Left lobe of liver (tissue), 2 donors: ENCODE data around the gene SRGAP2B. TPM values are rescaled to one million over a fixed set of nuclear protein-coding genes. Genes with fewer than 3 reads are reported as not detected.
"Not testable (repeated sequence)": the region's sequence is repeated elsewhere in the genome, so short reads cannot be mapped to it uniquely, and the experiment has no call there.

Source experiments
- ATAC-seq: fragments of 200-7000 bp; cut with Tn5 transposase; one replicate; pipeline ENCODE4 v1.9.1; 2020; ENCODE audit warnings: mild to moderate bottlenecking, moderate library complexity
- DNase-seq: peaks from one replicate; pipeline ENCODE4 v3.0.0-alpha.2; 2020; ENCODE audit warnings: low spot score
- total RNA-seq: library from RNA; stranded (reverse); gene quantifications from one replicate; pipeline ENCODE4 v1.2.1, GENCODE V29; 2021
- donor health status: DM: no; HTN: no; CAD: no; lungs with moderate emphysema.
- donor health status: DM: no; HTN: yes; CAD: no.

Gene SRGAP2B
- total RNA-seq, 1 donor from 2014 or later = 6.4 TPM

DNA sequence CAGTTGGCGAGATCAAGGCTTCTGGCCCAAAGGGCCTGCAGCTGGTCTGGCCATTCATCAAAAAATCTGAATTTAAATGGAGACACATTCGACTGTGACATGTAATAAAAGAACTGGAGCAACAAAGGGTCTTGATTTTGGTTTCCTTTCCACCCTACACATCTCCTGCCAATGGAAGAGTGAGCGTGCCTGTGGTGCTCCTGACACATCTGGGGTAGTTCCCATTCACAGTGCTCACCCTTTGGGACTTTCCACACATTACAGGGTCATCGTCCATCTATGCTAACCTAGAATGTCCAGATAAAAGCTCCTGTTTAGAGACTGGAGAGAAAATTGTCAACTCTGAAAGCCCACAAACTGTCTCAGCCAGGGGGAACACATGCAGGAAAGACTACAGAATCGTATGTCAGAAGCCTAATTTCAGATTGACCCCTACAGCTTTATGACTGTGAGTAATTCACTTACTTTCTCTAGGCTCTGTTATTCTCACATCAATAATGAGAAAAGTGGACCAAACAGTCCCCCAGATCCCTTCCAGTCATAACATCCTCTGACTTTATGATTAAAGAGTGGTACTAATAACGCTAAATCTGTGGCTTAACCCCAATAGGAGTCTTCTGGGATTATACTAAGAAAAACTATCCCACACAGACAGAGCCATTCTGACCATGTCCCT is 46.8 kb downstream of the SRGAP2B start:
- DNase-seq, ATAC-seq: not testable (repeated sequence)

DNA sequence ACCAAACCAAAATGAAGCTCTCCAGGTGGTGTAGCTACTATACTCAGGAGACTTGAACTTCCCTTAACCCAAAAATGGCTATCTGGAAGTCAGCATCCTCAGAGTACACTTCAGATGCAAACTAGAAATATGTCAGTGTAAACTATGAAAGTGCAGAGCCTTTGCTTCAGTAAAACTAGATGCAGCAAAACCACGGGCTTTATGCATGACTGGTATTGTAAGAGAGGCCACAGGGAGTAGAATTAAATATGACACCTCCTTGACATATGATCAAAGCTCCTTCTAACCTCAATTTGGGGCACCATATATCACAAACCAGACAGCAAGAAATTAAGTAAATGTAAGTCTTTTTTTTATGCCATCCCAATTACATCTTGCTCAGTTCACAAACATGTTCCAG is 47.6 kb downstream of the SRGAP2B start:
- not testable (repeated sequence) for DNase-seq, ATAC-seq

DNA sequence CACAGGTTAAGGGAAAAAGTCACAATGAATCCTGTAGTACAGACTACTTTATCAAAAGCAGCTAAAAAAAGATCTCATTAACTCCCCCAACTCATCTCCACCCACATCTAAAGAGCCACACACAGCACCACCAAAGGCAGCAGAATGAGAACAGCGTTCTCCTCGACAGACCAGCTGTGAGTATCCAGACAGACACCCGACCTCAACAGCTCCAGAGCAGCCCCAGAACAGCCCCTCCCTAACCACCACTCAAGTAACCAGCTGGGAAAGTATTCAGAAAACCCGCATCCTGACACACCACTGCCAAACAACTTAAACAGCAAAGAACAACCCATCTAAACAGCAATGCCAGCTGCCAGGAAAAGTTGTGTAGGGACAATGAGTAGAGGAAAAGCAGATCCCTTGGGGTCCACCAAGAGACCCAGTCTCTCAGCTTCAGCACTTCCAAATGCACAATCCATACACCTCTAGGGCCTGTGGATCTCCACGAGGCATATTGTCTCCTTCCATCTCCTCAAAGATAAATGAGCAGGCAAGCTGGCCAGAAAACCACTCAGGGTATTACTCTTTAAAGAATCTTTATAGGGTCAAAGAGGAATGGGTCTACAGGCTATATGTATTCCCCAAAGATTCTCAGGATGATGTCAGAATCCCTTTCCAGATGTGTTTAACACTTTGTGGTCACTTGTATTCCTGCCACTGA is 49.4 kb downstream of the SRGAP2B start:
- not testable (repeated sequence) for DNase-seq

DNA sequence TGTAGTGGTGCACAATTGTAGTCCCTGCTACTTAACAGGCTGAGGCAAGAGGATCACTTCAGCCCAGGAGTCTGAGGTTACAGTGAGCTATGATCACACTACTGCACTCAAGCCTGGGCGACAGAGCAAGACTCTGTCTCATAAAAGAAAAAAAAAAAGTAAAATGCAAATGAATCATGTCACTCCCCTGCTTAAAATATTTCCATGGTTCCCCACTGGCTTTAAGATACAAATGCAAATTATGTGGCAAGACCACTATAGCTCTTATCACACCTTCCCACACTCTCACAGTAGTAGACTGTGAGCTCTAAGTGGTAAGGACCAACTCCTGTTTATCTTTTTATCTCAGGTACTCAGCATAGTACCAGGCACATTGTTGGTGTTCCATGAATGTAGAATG is 53.6 kb downstream of the SRGAP2B start:
- ATAC-seq, DNase-seq: not testable (repeated sequence)

More for the DNA sequence above, 49.4 kb downstream of the SRGAP2B start:
- not testable (repeated sequence) for ATAC-seq

DNA sequence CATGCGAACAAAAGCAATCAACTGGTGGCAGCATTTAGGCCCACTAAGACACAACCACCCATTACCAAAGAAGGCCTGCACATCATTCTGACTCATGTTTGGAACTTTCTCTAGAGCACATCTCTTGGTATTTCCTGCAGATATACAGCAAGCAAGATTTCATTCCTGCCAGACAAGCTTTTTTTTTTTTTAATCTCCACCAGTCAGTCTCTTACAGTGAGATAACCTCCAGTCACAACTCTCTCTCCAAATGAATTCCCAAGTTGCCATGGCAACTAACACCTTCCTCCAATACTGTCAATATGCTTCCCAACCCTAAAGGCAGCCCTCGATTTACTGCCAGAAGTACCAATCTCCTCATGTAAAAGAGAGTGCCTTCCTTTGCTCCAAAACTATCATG is 59.1 kb downstream of the SRGAP2B start:
- not testable (repeated sequence) for DNase-seq
- ATAC-seq = peak; percentile 15

DNA sequence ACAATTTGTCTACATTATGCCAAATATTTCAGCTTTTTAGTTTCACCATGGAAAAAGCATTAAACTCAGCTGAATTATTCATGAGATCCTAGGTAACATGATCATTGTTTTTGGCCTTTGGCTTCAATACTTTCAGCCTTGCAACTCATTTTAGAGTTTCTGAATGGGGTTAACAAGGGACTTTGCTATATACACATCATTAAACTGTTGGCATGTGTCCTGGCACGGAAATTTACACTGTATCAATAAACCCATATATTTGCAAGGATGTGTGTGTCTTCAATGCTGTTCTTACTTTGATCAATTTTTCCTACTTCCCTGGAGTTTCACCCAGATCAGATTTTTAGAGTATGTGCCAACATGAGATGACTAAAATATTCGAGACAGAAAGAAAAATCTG is 61.6 kb downstream of the SRGAP2B start:
- not testable (repeated sequence) for DNase-seq, ATAC-seq

DNA sequence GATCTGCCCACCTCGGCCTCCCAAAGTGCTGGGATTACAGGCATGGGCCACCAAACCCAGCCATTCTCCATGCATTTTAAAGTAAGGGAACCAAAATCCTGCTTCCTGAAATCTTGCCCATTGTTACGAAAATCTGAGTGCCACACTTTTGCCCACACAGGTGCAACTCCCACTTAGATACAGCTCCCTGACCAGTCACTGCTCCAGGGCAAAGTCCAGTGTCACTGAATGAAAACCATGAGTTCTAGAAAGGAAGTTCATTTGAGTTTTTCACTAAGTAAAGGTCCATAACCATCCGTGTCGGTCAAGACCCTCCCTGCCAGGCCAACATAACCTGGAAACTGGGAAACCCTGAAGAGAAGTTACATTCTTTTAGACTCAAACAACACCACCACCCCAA is 67.9 kb downstream of the SRGAP2B start:
- DNase-seq = not testable (repeated sequence)
- peak; percentile 76 for ATAC-seq

DNA sequence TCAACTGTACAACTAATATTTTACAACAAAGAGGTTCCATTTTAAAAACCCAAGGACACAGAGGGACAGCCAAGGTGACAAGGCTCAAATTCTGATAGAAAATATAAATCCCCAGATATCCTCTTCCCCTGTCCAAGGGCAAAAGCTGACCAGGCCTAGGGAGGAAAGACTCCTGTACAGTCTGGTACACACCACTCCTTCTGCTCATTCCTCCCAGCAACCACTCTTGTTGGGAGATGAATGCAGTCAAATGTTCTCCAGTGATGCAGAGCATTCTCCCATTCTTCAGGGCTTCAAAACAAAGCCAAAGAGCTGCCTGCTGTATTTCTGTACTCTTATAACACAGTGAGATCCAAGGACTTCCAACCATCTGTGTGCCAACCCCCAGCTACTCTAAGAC is 69.8 kb downstream of the SRGAP2B start:
- not testable (repeated sequence) for DNase-seq, ATAC-seq

DNA sequence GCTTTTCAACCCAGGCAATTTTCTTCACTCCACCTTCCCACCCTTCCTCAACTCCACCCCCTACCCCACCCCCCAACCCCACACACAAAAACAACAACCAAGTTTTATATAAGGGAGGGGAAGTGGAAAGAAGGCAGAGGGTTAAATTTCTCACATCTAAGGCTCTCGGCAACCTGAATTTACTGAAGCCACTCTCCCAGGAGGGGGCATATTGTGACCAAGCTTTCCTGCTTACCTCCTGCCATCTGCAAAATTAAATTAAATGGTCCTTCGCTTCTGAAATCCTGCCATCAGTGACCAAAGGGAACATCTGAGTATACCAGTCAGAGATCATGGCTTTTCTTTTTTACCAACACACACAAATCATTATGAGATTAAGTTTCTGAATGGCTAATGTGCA is 72.9 kb downstream of the SRGAP2B start:
- not testable (repeated sequence) for DNase-seq, ATAC-seq

DNA sequence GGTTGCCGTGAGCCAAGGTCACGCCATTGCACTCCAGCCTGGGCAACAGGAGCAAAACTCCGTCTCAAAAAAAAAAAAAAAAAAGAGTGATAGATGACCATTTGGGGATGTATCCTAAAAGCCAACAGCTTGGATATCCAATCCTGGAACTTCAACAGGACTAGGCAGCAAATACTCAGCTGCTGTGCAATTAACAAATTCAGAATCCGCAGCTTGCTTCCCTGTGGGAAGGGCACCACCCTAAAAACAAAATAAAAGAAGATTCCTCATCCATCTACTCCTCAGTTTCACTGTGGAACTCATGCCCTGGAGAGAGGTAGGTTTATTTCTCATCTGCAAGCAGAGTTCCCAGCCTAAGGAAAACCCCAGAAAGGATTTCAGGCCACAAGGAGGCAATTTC is 73.4 kb downstream of the SRGAP2B start:
- ATAC-seq, DNase-seq: not testable (repeated sequence)

DNA sequence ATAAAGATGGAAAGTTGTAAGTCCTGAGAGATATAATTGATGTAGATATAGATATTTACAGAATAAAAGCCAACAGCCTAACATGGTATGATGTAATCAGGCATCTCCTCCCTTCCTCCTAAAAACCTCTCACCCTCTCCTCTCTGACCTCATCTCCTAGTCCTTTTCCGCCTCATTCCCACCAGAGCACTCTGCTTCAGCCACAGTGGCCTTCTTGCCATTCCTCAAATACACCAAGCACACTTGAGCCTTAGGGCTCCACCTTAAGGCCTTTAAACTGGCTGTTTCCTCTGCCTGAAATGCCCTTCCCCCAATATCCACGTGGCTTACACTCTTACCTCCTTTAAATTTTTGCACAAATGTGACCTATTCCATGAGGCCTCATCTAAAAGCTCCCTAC is 75.4 kb downstream of the SRGAP2B start:
- DNase-seq, ATAC-seq: not testable (repeated sequence)

DNA sequence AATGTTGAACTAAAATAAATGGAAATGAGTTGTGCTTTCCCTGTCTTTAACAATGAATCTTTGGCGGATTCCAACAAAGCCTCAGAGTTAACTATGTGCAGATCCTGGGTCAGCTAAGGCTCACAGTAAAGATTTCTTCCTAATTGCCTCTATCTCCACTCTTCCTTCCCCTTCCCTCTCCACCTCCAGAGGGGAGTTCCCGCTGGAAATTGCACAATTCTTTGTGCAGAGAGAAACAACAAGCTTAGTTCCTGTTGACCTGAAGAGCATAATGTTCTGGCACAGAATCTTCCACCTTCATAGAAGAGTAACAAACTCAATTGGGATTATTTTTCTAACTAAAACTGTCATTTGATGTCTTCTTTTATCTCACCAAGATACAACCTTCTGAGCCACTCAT is 77.4 kb downstream of the SRGAP2B start:
- not testable (repeated sequence) for DNase-seq
- ATAC-seq = peak; percentile 87

DNA sequence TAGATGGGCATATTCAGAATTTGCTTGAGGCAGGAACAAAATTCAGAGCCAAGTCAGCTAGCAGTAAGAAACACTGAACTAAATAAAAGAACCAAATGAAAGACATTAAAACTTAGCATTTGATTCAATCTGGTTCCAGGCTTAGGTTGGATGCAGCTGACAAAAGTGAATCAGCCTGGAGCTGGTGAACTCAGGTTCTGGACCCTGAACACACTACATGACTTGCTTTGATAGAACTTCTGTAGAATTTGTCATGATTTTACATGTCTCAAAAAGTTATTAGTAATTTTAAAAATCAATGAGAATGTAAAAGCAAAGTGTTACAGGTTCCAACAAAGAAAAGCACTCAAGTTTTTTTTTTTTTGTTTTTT is 78.7 kb downstream of the SRGAP2B start:
- not testable (repeated sequence) for ATAC-seq, DNase-seq

DNA sequence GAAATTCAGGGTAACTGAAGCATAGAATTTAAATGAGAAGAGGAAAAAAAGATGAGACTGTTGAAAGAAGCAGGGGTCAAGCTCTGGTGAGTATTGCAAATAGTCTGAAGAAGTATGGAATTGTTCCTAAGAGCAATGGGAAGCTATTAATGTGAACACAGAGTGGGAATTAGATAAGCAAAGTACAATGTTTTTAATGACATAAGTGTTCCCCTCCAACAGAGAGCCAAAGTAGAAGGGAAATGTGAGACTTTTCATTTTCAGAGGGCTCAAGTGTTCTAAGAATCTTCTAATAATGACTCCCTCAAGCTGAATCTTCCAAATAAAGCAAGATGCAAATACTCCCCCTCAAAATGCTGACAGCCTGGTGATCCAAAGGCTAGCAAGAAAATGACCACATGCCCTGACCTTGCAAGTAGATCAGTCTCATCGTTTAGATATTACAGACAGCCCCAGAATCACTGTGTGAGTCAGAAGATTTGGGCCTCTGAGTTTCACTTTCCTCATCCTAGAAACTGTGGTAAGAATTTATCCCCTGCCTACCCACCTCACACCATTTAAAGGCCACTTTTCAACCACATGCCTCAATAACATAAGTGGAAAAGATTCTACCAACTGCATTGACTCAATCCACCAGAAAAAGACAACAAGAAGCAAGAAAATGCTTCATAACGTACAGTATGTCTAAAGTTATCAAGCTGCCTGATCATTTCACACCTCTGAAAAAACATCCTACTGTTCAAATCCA is 79.2 kb downstream of the SRGAP2B start:
- not testable (repeated sequence) for DNase-seq
- peak; percentile 10 for ATAC-seq

DNA sequence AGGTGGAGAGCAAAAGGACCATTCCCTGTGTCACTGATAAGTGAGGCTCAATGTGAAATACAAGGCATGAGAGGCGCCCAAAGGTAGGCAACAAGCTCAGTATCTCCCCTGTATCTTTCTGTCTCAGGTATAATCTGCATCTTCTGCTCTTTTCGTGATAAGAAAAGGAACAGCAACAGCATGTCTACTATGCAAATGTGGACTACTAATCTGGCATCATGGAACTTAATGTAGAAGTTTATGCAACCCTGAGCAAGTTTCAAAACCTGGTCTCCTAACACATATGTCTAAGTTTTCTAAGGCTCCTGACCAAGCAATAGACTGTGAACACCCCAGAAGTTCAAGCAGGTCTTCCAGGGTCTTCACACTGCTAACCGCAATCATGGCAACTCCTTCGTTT is 81.8 kb downstream of the SRGAP2B start:
- DNase-seq, ATAC-seq: not testable (repeated sequence)

DNA sequence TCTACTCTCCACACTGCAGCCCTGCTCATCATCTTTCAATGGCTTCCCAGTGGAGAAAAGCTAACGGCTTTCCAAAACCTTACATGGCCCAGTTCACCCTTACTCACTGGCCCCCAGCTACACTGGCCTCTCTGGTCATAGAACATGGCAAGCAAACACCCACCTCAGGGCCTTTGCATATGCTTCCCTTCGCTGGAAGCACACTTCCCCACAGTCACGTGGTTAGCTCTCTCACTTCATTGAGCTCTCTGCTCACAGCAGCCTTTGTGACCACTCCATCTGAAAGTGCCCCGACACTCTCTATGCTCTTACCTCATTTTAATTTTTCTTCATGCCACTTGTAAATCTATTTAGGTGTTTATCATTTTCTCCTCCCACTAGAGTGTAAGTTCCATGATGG is 83.3 kb downstream of the SRGAP2B start:
- not testable (repeated sequence) for DNase-seq, ATAC-seq

DNA sequence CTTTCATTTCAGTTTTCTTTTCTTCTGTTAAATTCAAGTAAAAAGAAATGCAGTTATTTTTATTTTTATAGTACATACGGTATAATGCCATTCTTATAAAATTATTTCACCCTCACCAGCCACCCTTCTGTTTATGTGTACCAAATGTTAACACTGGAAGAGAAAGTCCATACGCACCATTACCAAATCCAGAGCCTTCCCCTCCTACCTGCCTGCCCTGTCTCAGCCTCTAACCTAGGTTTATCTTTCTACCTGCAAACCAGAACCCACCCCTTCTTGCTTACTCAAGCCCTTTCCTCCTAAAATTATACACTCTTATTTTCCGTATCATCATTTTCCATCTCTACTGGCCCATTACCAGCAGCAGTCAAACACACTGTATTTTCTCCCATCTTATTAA is 84.5 kb downstream of the SRGAP2B start:
- ATAC-seq = peak; percentile 73
- DNase-seq = not testable (repeated sequence)

DNA sequence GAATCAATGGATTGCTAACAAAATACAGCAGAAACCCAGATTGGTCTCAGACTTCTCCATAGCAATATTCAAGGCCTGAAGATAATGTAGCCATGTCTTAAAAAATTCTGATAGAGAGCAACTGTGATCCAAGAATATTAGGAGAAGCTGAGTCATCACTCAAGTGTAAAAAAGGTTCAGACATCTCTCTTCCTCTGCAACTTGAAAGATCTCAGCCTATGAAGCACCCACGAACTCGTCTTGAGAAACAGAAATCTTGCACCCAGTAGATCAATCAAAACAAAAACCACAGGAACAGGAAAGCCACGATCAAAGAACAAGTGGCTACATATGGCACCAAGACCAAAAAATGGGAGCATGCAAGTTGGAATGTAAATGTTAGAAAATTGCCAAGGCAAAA is 85.2 kb downstream of the SRGAP2B start:
- peak; percentile 22 for ATAC-seq
- not testable (repeated sequence) for DNase-seq

DNA sequence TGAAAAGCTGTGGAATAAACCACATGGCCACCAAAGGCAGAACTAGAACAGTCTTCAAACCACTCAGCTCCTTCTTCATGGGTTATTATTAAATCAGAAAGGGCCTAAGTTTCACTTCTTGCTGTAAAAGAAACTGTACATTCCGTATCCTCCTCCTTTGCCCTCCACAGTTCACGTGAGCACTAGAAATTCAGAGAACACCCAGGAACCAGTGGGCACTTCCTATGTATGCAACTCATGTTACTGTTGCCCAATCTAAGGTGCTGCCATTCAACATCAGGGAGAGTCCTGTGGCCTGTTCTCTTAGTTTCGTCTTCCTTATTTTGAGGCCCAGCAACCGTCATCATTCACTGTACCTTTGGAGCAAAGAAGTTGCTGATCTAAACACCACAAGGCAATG is 86.7 kb downstream of the SRGAP2B start:
- not testable (repeated sequence) for DNase-seq
- ATAC-seq = peak; percentile 45

DNA sequence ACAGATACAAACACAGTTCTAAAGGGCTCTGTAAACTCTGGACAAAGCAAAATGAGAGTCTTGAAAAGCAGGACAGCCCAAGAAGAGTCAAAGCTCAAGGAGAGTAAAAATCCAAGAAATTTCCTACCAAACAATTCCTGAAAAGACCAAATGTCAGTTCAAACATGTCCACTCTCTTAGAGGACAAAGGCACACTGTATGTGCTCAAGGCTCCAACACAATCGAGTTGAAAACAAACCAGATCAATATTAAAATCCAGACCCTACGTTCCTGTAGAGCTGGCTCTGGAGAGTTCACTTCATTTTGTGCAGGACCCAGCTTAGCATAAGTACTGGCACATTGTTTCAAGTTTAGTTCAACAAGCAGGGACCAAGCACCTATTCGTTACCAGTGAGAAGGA is 90.0 kb downstream of the SRGAP2B start:
- not testable (repeated sequence) for ATAC-seq, DNase-seq

DNA sequence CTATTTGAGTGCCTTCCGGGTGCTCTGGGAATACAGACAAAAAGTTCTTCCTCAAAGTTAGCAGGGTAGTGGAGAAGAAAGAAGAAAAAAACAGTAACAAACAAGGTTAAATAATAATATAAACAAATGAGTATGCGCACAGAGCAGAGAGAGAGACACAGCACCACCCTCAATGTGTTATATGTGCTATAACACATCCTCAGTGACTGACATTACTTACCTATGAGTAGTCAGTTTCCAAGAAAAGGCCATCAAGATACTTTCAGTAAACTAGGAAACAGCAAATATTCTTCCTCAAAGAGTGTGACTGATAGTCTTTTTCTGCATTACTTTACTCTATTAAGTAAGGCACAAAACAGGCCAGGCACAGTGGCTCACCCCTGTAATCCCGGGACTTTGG is 93.7 kb downstream of the SRGAP2B start:
- DNase-seq, ATAC-seq: not testable (repeated sequence)
